CD4-positive, alpha-beta T cell (primary cell): Measurements from ENCODE around the gene NEU1. TPM values are rescaled to one million over a fixed set of nuclear protein-coding genes. Genes with fewer than 3 reads are reported as not detected.
"Not testable (repeated sequence)": the region's sequence is repeated elsewhere in the genome, so short reads cannot be mapped to it uniquely, and the experiment has no call there.

ENCODE experiments used
- ATAC-seq: fragments of 200-7000 bp; cut with Tn5 transposase; one replicate; pipeline ENCODE4 v1.10.0; 2022; ENCODE audit warnings: mild to moderate bottlenecking; ENCODE audit not compliant: poor library complexity
- CTCF ChIA-PET: fragments of 350-600 bp; sonication (Branson Sonifier 250); formaldehyde crosslinking; loops from one replicate; lab custom pipeline; 2021; ENCODE audit warnings: antibody characterized with exemption, inconsistent platforms; lab: Charles Lee
- POLR2A ChIA-PET: fragments of 350-600 bp; sonication (Branson Sonifier 250); formaldehyde crosslinking; loops from one replicate; lab custom pipeline; 2021; ENCODE audit warnings: antibody characterized with exemption, inconsistent platforms; lab: Charles Lee
- DNase-seq, 14 experiments: peaks; one replicate each; pipeline ENCODE4 v3.0.0-alpha.2; 2013 to 2020; ENCODE audit warnings: mixed read lengths in 2 of 14
- H3K27ac ChIP-seq, 2 donors: one replicate each; pipeline versions ENCODE4 v1.5.1 to v1.7.0; 2013; ENCODE audit warnings: low read length in 2 of 2, low read depth in 1 of 2, mild to moderate bottlenecking in 1 of 2
- H3K27me3 ChIP-seq, 2 experiments: 1 replicate in 1 of 2; 2 replicates in 1 of 2; pipeline versions ENCODE4 v1.6.1 to v1.7.0; 2013; ENCODE audit warnings: low read length in 2 of 2, control low read depth in 1 of 2, mild to moderate bottlenecking in 1 of 2, moderate library complexity in 1 of 2; ENCODE audit not compliant: insufficient read depth in 2 of 2, control insufficient read depth in 1 of 2
- H3K36me3 ChIP-seq: one replicate; pipeline ENCODE4 v1.6.1; 2013; ENCODE audit warnings: low read length, control low read depth; ENCODE audit not compliant: insufficient read depth
- H3K4me1 ChIP-seq: one replicate; pipeline ENCODE4 v1.6.1; 2013; ENCODE audit warnings: low read length, control low read depth; ENCODE audit not compliant: insufficient read depth
- H3K4me3 ChIP-seq: one replicate; pipeline ENCODE4 v1.5.1; 2013; ENCODE audit warnings: mild to moderate bottlenecking, low read length, moderate library complexity
- H3K9me3 ChIP-seq, 2 experiments: 1 replicate in 1 of 2; 2 replicates in 1 of 2; pipeline versions ENCODE4 v1.6.1 to v1.7.0; 2013; ENCODE audit warnings: low read length in 2 of 2, mild to moderate bottlenecking in 2 of 2, control low read depth in 1 of 2, moderate library complexity in 1 of 2; ENCODE audit not compliant: control insufficient read depth in 1 of 2, insufficient read depth in 1 of 2
- H3K27ac Mint-ChIP-seq: one replicate; pipeline ENCODE4 v1.8.0; 2020; ENCODE audit warnings: mixed read lengths
- H3K27me3 Mint-ChIP-seq: one replicate; pipeline ENCODE4 v1.8.0; 2021; ENCODE audit warnings: mixed read lengths
- H3K36me3 Mint-ChIP-seq: one replicate; pipeline ENCODE4 v1.8.0; 2021; ENCODE audit warnings: low read depth, mixed read lengths
- H3K4me1 Mint-ChIP-seq: one replicate; pipeline ENCODE4 v1.8.0; 2021; ENCODE audit warnings: low read depth, mixed read lengths
- H3K4me3 Mint-ChIP-seq: one replicate; pipeline ENCODE4 v1.8.0; 2020; ENCODE audit warnings: mild to moderate bottlenecking, mixed read lengths
- H3K9me3 Mint-ChIP-seq: one replicate; pipeline ENCODE4 v1.8.0; 2020; ENCODE audit warnings: mixed read lengths
- intact Hi-C, 2 experiments: fragments of 100-400 bp; cut with DNase I in 1 of 2; cut with micrococcal nuclease in 1 of 2; formaldehyde crosslinking; loops; one replicate each; pipeline versions ENCODE4 v1.15.1 to v1.9.0; 2023 to 2025; cut with DNase I, micrococcal nuclease
- total RNA-seq, 174 experiments: library from RNA in 2 of 174; stranded (reverse) in 2 of 174; gene quantifications; one replicate each; pipeline ENCODE4 v1.2.3 and lab custom pipeline; 2021 to 2026
- TF ChIP-seq, protein P1 (sequence below): fragments of 200-600 bp; IDR thresholded peaks from one replicate; pipeline ENCODE4 v1.8.0; 2022; ENCODE audit warnings: antibody characterized with exemption, mild to moderate bottlenecking

NEU1 gene
- total RNA-seq, 2 experiments from 2014 or later = 19.7 to 21.1 TPM

DNA sequence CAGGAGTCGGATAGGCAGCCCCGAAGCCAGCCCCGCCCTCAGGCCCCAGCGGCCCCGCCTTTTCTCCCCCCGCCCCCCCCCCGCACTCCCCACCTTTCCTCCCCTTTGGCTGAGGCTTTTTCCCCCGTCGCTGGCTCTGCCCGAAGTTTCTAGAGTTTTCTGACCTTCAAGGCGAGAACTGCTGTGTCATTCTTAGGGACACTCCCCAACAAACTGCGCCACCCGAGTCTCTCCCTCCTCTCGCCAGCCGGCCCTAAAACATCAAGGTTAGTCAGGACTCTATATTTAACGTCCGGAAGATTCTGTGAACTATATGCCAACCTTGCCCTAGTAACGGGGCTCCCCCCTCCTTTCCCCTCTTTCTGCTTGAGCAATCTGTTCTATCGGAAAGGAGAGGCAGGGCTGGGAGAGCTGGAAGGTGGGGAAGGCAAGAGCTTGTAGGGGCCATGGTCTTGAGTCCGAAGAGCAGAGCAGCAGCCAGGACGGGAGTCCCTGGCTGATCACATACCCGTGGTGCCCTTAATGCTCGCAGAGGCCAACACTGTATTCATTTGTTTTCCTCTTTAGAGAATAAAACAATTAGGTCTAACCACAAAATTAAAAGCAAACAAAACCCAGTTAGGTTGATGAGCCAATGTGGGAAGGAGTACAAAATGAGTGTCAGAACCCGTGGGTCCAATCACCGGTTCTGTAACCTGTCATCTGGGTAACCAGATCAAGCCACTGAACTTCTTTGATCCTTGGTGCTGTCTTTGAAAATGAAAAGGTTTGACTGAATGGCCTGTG lies 40.4 kb downstream of the NEU1 start:
- peak overlapping the region; percentile 83 to 84 for H3K27ac ChIP-seq
- Mint-ChIP-seq H3K36me3 (peaks cover 17% of the 10 kb centered on the region), H3K27ac (peak overlapping the region; percentile 94), H3K4me1 (peaks cover 62% of the 10 kb centered on the region), H3K4me3 (peak overlapping the region; percentile 94), H3K27me3 (no peaks in the 10 kb centered on the region), H3K9me3 (no peaks in the 10 kb centered on the region)
- peak overlapping the region; percentile 63 for H3K4me3 ChIP-seq
- POLR2A ChIA-PET = interaction anchor here (0.6 to 2.7 kb wide), 5 partner anchors 12 to 275 kb away, joined by 3 to 17 read pairs (median 4); partner anchors contain the start of genes BAG6, LSM2 and VARS1
- intact Hi-C loops = loop anchor here in 1 of 2 experiments (2.0 kb wide), 1 partner anchor 15 kb away; the partner anchor contains the start of gene LSM2
- TF ChIP-seq, protein P1, sequence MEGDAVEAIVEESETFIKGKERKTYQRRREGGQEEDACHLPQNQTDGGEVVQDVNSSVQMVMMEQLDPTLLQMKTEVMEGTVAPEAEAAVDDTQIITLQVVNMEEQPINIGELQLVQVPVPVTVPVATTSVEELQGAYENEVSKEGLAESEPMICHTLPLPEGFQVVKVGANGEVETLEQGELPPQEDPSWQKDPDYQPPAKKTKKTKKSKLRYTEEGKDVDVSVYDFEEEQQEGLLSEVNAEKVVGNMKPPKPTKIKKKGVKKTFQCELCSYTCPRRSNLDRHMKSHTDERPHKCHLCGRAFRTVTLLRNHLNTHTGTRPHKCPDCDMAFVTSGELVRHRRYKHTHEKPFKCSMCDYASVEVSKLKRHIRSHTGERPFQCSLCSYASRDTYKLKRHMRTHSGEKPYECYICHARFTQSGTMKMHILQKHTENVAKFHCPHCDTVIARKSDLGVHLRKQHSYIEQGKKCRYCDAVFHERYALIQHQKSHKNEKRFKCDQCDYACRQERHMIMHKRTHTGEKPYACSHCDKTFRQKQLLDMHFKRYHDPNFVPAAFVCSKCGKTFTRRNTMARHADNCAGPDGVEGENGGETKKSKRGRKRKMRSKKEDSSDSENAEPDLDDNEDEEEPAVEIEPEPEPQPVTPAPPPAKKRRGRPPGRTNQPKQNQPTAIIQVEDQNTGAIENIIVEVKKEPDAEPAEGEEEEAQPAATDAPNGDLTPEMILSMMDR = no peak
- no peaks in the 10 kb centered on the region for H3K27me3 ChIP-seq
- CTCF ChIA-PET = no interaction called here
- H3K36me3 ChIP-seq = no peaks in the 10 kb centered on the region
- DNase-seq = peak in 13 of 14 experiments; percentile 30 to 85 (median 55)
- ATAC-seq = peak; percentile 60
- no peaks in the 10 kb centered on the region for H3K9me3 ChIP-seq
- peaks cover 58% of the 10 kb centered on the region for H3K4me1 ChIP-seq

DNA sequence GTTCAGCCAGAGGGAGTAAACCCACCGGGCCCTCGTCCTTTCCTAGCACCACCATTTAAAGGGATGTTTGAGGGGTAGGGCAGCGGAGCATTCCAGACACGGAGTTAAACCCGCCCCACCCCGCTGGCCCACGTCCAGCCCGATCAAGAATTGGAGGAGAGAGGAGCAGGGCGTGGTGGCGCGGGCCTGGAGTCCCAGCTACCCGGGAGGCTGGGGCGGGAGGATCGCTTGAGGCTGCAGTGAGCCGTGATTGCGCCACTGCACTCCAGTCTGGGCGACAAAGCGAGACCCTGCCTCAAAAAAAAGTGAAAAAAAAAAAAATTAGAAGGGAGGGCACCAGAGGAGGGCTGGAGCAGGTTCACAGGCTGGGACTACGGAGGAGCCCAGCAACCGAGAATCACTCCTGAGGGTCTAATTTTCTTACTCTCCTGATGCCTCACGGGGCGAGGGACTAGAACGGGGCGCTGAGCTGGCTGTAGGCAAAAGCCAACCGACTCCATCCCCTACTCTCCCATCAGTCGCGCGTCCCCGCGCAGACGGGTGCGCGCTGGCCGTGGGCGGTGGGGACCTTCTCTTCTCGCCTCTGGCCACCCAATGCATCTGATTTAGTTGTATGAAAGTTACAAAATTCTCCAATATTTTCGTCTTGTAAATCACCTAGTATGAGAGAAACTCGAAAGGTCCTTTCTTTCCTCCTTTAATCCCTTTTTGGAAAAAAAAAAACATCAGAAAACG lies 41.2 kb downstream of the NEU1 start:
- Mint-ChIP-seq H3K27me3 (no peaks in the 10 kb centered on the region), H3K9me3 (no peaks in the 10 kb centered on the region), H3K4me1 (peaks cover 54% of the 10 kb centered on the region), H3K4me3 (peak overlapping the region; percentile 94), H3K36me3 (peaks cover 13% of the 10 kb centered on the region), H3K27ac (peak overlapping the region; percentile 94)
- peak in 2 of 14 experiments; percentile 43 to 52 for DNase-seq
- intact Hi-C loops = loop anchor here (2.0 kb wide), 2 partner anchors 15 to 93 kb away; partner anchors contain the start of genes DDAH2 (in 1 of the 2) and LSM2 (in 1 of the 2)
- ChIA-PET POLR2A (interaction anchor here (0.6 to 2.7 kb wide), 5 partner anchors 12 to 275 kb away, joined by 3 to 17 read pairs (median 4); partner anchors contain the start of genes LSM2 and VARS1), CTCF (no interaction called here)
- peak; percentile 4 for ATAC-seq
- TF ChIP-seq, protein P1 = no peak
- H3K4me1 ChIP-seq = peaks cover 52% of the 10 kb centered on the region
- no peaks in the 10 kb centered on the region for H3K36me3 ChIP-seq
- no peaks in the 10 kb centered on the region for H3K9me3 ChIP-seq
- no peaks in the 10 kb centered on the region for H3K27me3 ChIP-seq
- H3K27ac ChIP-seq = peak overlapping the region; percentile 50 to 83
- peak overlapping the region; percentile 63 for H3K4me3 ChIP-seq

DNA sequence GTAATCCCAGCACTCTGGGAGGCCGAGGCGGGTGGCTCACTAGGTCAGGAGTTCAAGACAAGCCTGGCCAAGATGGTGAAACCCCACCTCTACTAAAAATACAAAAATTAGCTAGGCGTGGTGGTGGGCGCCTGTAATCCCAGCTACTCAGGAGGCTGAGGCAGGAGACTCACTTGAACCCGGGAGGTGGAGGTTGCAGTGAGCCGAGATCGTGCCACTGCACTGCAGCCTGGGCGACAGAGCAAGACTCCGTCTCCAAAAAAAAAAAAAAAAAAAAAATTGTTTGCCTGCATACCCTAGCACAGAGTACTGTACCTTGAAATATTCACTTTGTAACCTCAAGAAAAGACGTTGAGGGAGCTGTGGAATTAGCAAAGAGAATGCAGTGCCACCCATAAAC lies 42.2 kb downstream of the NEU1 start:
- peaks cover 45% of the 10 kb centered on the region for H3K4me1 ChIP-seq
- Mint-ChIP-seq H3K36me3 (peaks cover 13% of the 10 kb centered on the region), H3K4me1 (peaks cover 50% of the 10 kb centered on the region), H3K27ac (peak overlapping the region; percentile 71)
- not testable (repeated sequence) for H3K27me3 ChIP-seq, H3K27me3 Mint-ChIP-seq, H3K27ac ChIP-seq, H3K9me3 ChIP-seq, H3K36me3 ChIP-seq, ATAC-seq, H3K4me3 ChIP-seq, DNase-seq, H3K4me3 Mint-ChIP-seq, H3K9me3 Mint-ChIP-seq
- POLR2A ChIA-PET = interaction anchor here (1.2 to 1.6 kb wide), 2 partner anchors 85 to 156 kb away, joined by 3 to 7 read pairs; partner anchors contain the start of gene GPANK1
- CTCF ChIA-PET = interaction anchor here (0.7 to 1.3 kb wide), 2 partner anchors 10 to 275 kb away, joined by 3 to 10 read pairs; no protein-coding TSS in a partner anchor
- intact Hi-C loops = loop anchor here in 1 of 2 experiments (2.0 kb wide), 1 partner anchor 92 kb away; the partner anchor contains the start of gene DDAH2
